Stimulated activated CD8-positive, alpha-beta memory T cell treated with anti-CD3 and anti-CD28 coated beads, Interleukin-4, amount 100 ng/mL, for 24 hours (primary cell): Measurements from ENCODE around the gene CACNA1C.
"Not testable (repeated sequence)": the region's sequence is repeated elsewhere in the genome, so short reads cannot be mapped to it uniquely, and the experiment has no call there.

Experiments used
- DNase-seq: peaks from one replicate; pipeline ENCODE4 v3.0.0-alpha.2; 2020; ENCODE audit warnings: low read depth

CACNA1C gene

GRCh38 chr12:2677142-2677880 is 624.5 kb downstream of the CACNA1C start:
- DNase-seq = no peak

- DNase-seq = no peak
These were observed 625.6 kb downstream of the CACNA1C start for GRCh38 chr12:2678426-2678825.

- DNase-seq = no peak
These were observed 626.5 kb downstream of the CACNA1C start for GRCh38 chr12:2679068-2679815.

GRCh38 chr12:2679816-2680675 is 627.3 kb downstream of the CACNA1C start:
- no peak for DNase-seq

GRCh38 chr12:2680676-2681039 is 627.9 kb downstream of the CACNA1C start:
- DNase-seq = no peak

- no peak for DNase-seq
These were observed 628.8 kb downstream of the CACNA1C start for GRCh38 chr12:2681450-2682205.

GRCh38 chr12:2682296-2683251 is 629.8 kb downstream of the CACNA1C start:
- no peak for DNase-seq

- DNase-seq = no peak
These were observed 630.7 kb downstream of the CACNA1C start for GRCh38 chr12:2683283-2684025.

- DNase-seq = not testable (repeated sequence)
These were observed 631.2 kb downstream of the CACNA1C start for GRCh38 chr12:2684026-2684325.

GRCh38 chr12:2685620-2686279 is 633.0 kb downstream of the CACNA1C start:
- not testable (repeated sequence) for DNase-seq

- DNase-seq = no peak
These were observed 633.5 kb downstream of the CACNA1C start for GRCh38 chr12:2686280-2686646.

GRCh38 chr12:2687058-2687457 is 634.3 kb downstream of the CACNA1C start:
- no peak for DNase-seq

GRCh38 chr12:2687726-2688125 is 634.9 kb downstream of the CACNA1C start:
- DNase-seq = no peak

- DNase-seq = no peak
These were observed 635.7 kb downstream of the CACNA1C start for GRCh38 chr12:2688381-2688931.

- DNase-seq = no peak
These were observed 636.6 kb downstream of the CACNA1C start for GRCh38 chr12:2689393-2689792.

- no peak for DNase-seq
These were observed 637.1 kb downstream of the CACNA1C start for GRCh38 chr12:2689879-2690278.

GRCh38 chr12:2690348-2691005 is 637.7 kb downstream of the CACNA1C start:
- DNase-seq = no peak

- DNase-seq = peak; percentile 46
These were observed 638.2 kb downstream of the CACNA1C start for GRCh38 chr12:2691006-2691344.
